SK-N-SH (cell line): ENCODE results near the gene SST. TPM values are rescaled to one million over a fixed set of nuclear protein-coding genes. Genes with fewer than 3 reads are reported as not detected.

Source experiments
- CTCF ChIA-PET: fragments of 300-600, 350-600 bp; formaldehyde crosslinking; extraction: SDS; loops from one replicate; lab custom pipeline; 2021; lab: Yijun Ruan, JAX
- POLR2A ChIA-PET: fragments of 350-600 bp; sonication (Branson Sonifier 250); formaldehyde crosslinking; extraction: SDS; loops from one replicate; lab custom pipeline; 2020; ENCODE audit warnings: antibody characterized with exemption, inconsistent platforms; lab: Yijun Ruan, JAX
- DNase-seq: peaks from one replicate; pipeline ENCODE4 v3.0.0; 2012
- H2AFZ ChIP-seq: fragments of 200-600 bp; sonication (generic); 2 replicates; pipeline ENCODE4 v1.8.1; 2016; ENCODE audit warnings: antibody characterized with exemption, mild to moderate bottlenecking, low read depth
- H3F3A ChIP-seq: fragments of 200-600 bp; sonication (generic); replicated peaks from 2 replicates; pipeline ENCODE3; 2016; ENCODE audit warnings: antibody characterized with exemption, mild to moderate bottlenecking; ENCODE audit not compliant: insufficient read depth
- H3K27ac ChIP-seq, 2 experiments: fragments of 200-500 bp in 1 of 2; fragments of 200-600 bp in 1 of 2; sonication (Bioruptor generic) in 1 of 2; sonication (generic), shearing (Covaris generic) in 1 of 2; 2 replicates each; pipeline versions ENCODE4 v1.5.1 to v1.6.1; 2014 to 2016; ENCODE audit warnings: low read depth in 2 of 2, inconsistent platforms in 1 of 2, low read length in 1 of 2, mild to moderate bottlenecking in 1 of 2, mixed read lengths in 1 of 2
- H3K27me3 ChIP-seq: fragments of 200-600 bp; sonication (generic), shearing (Covaris generic); 2 replicates; pipeline ENCODE4 v1.6.1; 2016; ENCODE audit warnings: mixed run types; ENCODE audit not compliant: insufficient read depth
- H3K36me3 ChIP-seq, 2 experiments: fragments of 200-500 bp in 1 of 2; fragments of 200-600 bp in 1 of 2; sonication (Bioruptor generic) in 1 of 2; sonication (generic) in 1 of 2; replicated peaks in 1 of 2; 2 replicates each; pipeline versions ENCODE3 to v1.5.1; 2014 to 2016; ENCODE audit warnings: low read length in 1 of 2, mild to moderate bottlenecking in 1 of 2; ENCODE audit not compliant: insufficient read depth in 2 of 2, control insufficient read depth in 1 of 2
- H3K4me1 ChIP-seq, 2 experiments: fragments of 200-500 bp in 1 of 2; fragments of 200-600 bp in 1 of 2; sonication (Bioruptor generic) in 1 of 2; sonication (generic), shearing (Covaris generic) in 1 of 2; 2 replicates each; pipeline versions ENCODE4 v1.5.1 to v1.6.1; 2014 to 2016; ENCODE audit warnings: low read depth in 1 of 2, low read length in 1 of 2, mixed run types in 1 of 2; ENCODE audit not compliant: insufficient read depth in 2 of 2, control insufficient read depth in 1 of 2
- H3K4me2 ChIP-seq: fragments of 200-600 bp; sonication (generic), shearing (Covaris generic); 2 replicates; pipeline ENCODE4 v1.6.1; 2017; ENCODE audit warnings: mixed run types
- H3K4me3 ChIP-seq, 2 experiments: fragments of 200-500 bp in 1 of 2; fragments of 200-600 bp in 1 of 2; sonication (Bioruptor generic) in 1 of 2; sonication (generic), shearing (Covaris generic) in 1 of 2; 2 replicates each; pipeline versions ENCODE4 v1.5.1 to v1.8.1; 2014 to 2016; ENCODE audit warnings: low read depth in 2 of 2, inconsistent platforms in 1 of 2, low read length in 1 of 2, mild to moderate bottlenecking in 1 of 2, mixed read lengths in 1 of 2, moderate library complexity in 1 of 2
- H3K79me2 ChIP-seq: fragments of 200-600 bp; sonication (generic); 2 replicates; pipeline ENCODE4 v1.8.1; 2017; ENCODE audit warnings: mild to moderate bottlenecking; ENCODE audit not compliant: insufficient read depth
- H3K9ac ChIP-seq: fragments of 200-600 bp; sonication (generic); 2 replicates; pipeline ENCODE4 v1.6.1; 2017; ENCODE audit warnings: mixed run types
- H3K9me2 ChIP-seq: fragments of 200-600 bp; sonication (generic); 2 replicates; pipeline ENCODE4 v1.6.1; 2017; ENCODE audit warnings: mixed run types
- H3K9me3 ChIP-seq: fragments of 200-600 bp; sonication (generic); 2 replicates; pipeline ENCODE4 v1.6.1; 2017; ENCODE audit warnings: mixed run types, mild to moderate bottlenecking, moderate library complexity
- H4K20me1 ChIP-seq: fragments of 200-600 bp; sonication (generic); 2 replicates; pipeline ENCODE4 v1.6.1; 2017; ENCODE audit warnings: mild to moderate bottlenecking, mixed run types; ENCODE audit not compliant: insufficient read depth
- CTCF ChIP-seq: fragments of 200-600 bp; sonication (generic); IDR thresholded peaks from 2 replicates; pipeline ENCODE4 v1.6.1; 2017; ENCODE audit warnings: antibody characterized with exemption, mild to moderate bottlenecking, moderate library complexity
- ELF1 ChIP-seq: IDR thresholded peaks from 2 replicates; pipeline ENCODE4 v1.4.0; 2012
- EP300 ChIP-seq, 2 experiments: IDR thresholded peaks; 2 replicates each; pipeline versions ENCODE4 v1.4.0 to v1.6.1; 2012; ENCODE audit warnings: borderline replicate concordance in 1 of 2, low read depth in 1 of 2, low read length in 1 of 2
- EZH2phosphoT487 ChIP-seq: fragments of 200-600 bp; sonication (generic); IDR thresholded peaks from 2 replicates; pipeline ENCODE4 v1.6.1; 2017; ENCODE audit warnings: low read depth, mixed run types, mild to moderate bottlenecking, antibody characterized with exemption, moderate library complexity, borderline replicate concordance
- FOXJ3 ChIP-seq: sonication (generic); formaldehyde crosslinking; IDR thresholded peaks from 2 replicates; pipeline ENCODE4 v1.5.1; 2020; ENCODE audit warnings: mild to moderate bottlenecking, missing genetic modification reagents
- FOXM1 ChIP-seq: IDR thresholded peaks from 2 replicates; pipeline ENCODE4 v1.4.0; 2012; ENCODE audit warnings: low read depth, mild to moderate bottlenecking
- MEF2A ChIP-seq: IDR thresholded peaks from 2 replicates; pipeline ENCODE4 v1.4.0; 2012; ENCODE audit warnings: low read depth, borderline replicate concordance
- MXI1 ChIP-seq: IDR thresholded peaks from 2 replicates; pipeline ENCODE4 v1.6.1; 2012; ENCODE audit warnings: mild to moderate bottlenecking, low read depth, low read length, improper control_type of control experiment
- NFIC ChIP-seq: IDR thresholded peaks from 2 replicates; pipeline ENCODE4 v1.4.0; 2012; ENCODE audit warnings: borderline replicate concordance
- NRF1 ChIP-seq: IDR thresholded peaks from 2 replicates; pipeline ENCODE4 v1.6.1; 2012; ENCODE audit warnings: low read depth, mild to moderate bottlenecking, low read length
- PBX3 ChIP-seq: IDR thresholded peaks from 2 replicates; pipeline ENCODE4; 2012
- RAD21 ChIP-seq: IDR thresholded peaks from 2 replicates; pipeline ENCODE4 v1.6.1; 2012; ENCODE audit warnings: mild to moderate bottlenecking, low read length
- RCOR1 ChIP-seq: fragments of 150-350 bp; IDR thresholded peaks from 2 replicates; pipeline ENCODE4 v1.6.1; 2017; ENCODE audit warnings: antibody characterized with exemption, low read length
- RFX5 ChIP-seq: IDR thresholded peaks from 2 replicates; pipeline ENCODE4 v1.6.1; 2012; ENCODE audit warnings: mild to moderate bottlenecking, improper control_type of control experiment, low read length
- RXRA ChIP-seq: IDR thresholded peaks from 2 replicates; pipeline ENCODE4 v1.4.0; 2012; ENCODE audit warnings: low read depth, mild to moderate bottlenecking, borderline replicate concordance
- SIN3A ChIP-seq: IDR thresholded peaks from 2 replicates; pipeline ENCODE4 v1.6.1; 2012; ENCODE audit warnings: low read depth, mild to moderate bottlenecking, low read length, moderate library complexity, borderline replicate concordance
- TAF1 ChIP-seq: IDR thresholded peaks from 2 replicates; pipeline ENCODE4 v1.6.1; 2012; ENCODE audit warnings: low read depth, mild to moderate bottlenecking, low read length, moderate library complexity, borderline replicate concordance
- TEAD4 ChIP-seq: IDR thresholded peaks from 2 replicates; pipeline ENCODE4 v1.4.0; 2012; ENCODE audit warnings: mild to moderate bottlenecking, borderline replicate concordance; ENCODE audit not compliant: insufficient read depth
- USF1 ChIP-seq: IDR thresholded peaks from 2 replicates; pipeline ENCODE4 v1.4.0; 2012; ENCODE audit warnings: low read depth, borderline replicate concordance
- YY1 ChIP-seq: IDR thresholded peaks from 2 replicates; pipeline ENCODE4 v1.4.0; 2012; ENCODE audit warnings: low read depth, mild to moderate bottlenecking
- WGBS: methylation state at CpG from one replicate; pipeline ENCODE4 v1.1.6; 2017; ENCODE audit warnings: low lambda C conversion rate; 5-methylcytosine and 5-hydroxymethylcytosine counted together
- polyA plus RNA-seq, 3 experiments: library from polyadenylated mRNA; depleted of rRNA; stranded (reverse); fragments of >200 nt; gene quantifications; 2 replicates each; pipeline ENCODE4 v1.2.3, GENCODE V29; 2012

Gene SST
- polyA plus RNA-seq, 1 of the 3 experiments (the other 2 are of a cell fraction), result not detected

- H3K79me2 ChIP-seq, result no peaks in the 10 kb centered on the region
- no peak overlapping the region for H3K4me3 ChIP-seq
- H3K4me2 ChIP-seq, result no peak overlapping the region
- H3K4me1 ChIP-seq, result no peaks in the 10 kb centered on the region
- H3K9me3 ChIP-seq, result no peaks in the 10 kb centered on the region
- POLR2A ChIA-PET, result no interaction called here
- no peaks in the 10 kb centered on the region for H3K9me2 ChIP-seq
- H4K20me1 ChIP-seq, result no peaks in the 10 kb centered on the region
- no peak overlapping the region for H2AFZ ChIP-seq
- WGBS, result 8% methylated on average over 3 of the region's 3 CpGs
- H3K9ac ChIP-seq, result no peak overlapping the region
- TF ChIP-seq NFIC (no peak), TEAD4 (no peak), FOXJ3 (CRISPR knock-in tag) (no peak), USF1 (no peak), RXRA (no peak)
- H3K27me3 ChIP-seq, result no peaks in the 10 kb centered on the region
- no peak overlapping the region for H3K27ac ChIP-seq
- no peaks in the 10 kb centered on the region for H3K36me3 ChIP-seq
- H3F3A ChIP-seq, result no peaks in the 10 kb centered on the region
- DNase-seq, result no peak
- CTCF ChIA-PET, result no interaction called here
Observed at GRCh38 chr3:187628169-187628568, 42.0 kb downstream of the SST start.

DNA sequence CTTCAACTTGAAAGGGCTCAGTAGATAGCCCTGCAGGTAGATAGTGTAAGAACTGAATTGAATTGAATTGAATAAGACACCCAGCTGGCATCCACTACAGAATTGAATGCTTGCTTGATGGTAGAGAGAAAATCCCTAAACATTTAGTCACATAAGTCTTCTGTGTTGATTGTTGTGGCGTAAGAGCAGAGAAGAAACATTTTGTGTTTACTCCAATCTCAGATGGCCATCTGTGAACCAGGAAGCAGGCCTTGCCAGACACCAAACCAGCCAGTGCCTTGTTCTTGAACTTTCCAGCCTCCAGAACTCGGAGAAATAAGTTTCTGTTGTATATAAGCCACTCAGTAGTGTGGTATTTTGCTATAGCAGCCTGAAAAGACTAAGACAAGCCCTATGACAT is 43.6 kb downstream of the SST start:
- H3K4me1 ChIP-seq, result no peaks in the 10 kb centered on the region
- no peaks in the 10 kb centered on the region for H3K79me2 ChIP-seq
- H3K9ac ChIP-seq, result no peak overlapping the region
- TF ChIP-seq TAF1, result no peak
- TF ChIP-seq MEF2A, result no peak
- TF ChIP-seq NFIC, result no peak
- no peak for TF ChIP-seq ELF1
- TF ChIP-seq FOXM1, result no peak
- no peak for TF ChIP-seq PBX3
- TF ChIP-seq NRF1, result no peak
- TF ChIP-seq RAD21, result no peak
- TF ChIP-seq RFX5, result no peak
- TF ChIP-seq TEAD4, result no peak
- no peak for TF ChIP-seq MXI1
- TF ChIP-seq EP300 (IDR thresholded peaks at IDR 0.05; ENCODE audit: borderline replicate concordance in 1 of 2, low read depth in 1 of 2, low read length in 1 of 2), result no peak
- no peak for TF ChIP-seq RXRA
- TF ChIP-seq FOXJ3 (CRISPR knock-in tag), result no peak
- TF ChIP-seq CTCF, result no peak
- TF ChIP-seq RCOR1, result no peak
- TF ChIP-seq EZH2phosphoT487, result no peak
- TF ChIP-seq SIN3A, result no peak
- no peak for TF ChIP-seq YY1
- no peaks in the 10 kb centered on the region for H4K20me1 ChIP-seq
- no peak overlapping the region for H3K4me3 ChIP-seq
- no peak overlapping the region for H3K4me2 ChIP-seq
- no peak overlapping the region for H2AFZ ChIP-seq
- no peaks in the 10 kb centered on the region for H3K9me3 ChIP-seq
- no peaks in the 10 kb centered on the region for H3K36me3 ChIP-seq
- POLR2A ChIA-PET, result no interaction called here
- DNase-seq, result no peak
- peaks cover under 1% of the 10 kb centered on the region; the same call in 1 of the 2 replicates for H3K27me3 ChIP-seq
- no peaks in the 10 kb centered on the region for H3K9me2 ChIP-seq
- CTCF ChIA-PET, result interaction anchor here (1.1 kb wide), 1 partner anchor 10 kb away, joined by 3 read pairs; no protein-coding TSS in a partner anchor
- H3F3A ChIP-seq, result no peaks in the 10 kb centered on the region
- no peak overlapping the region for H3K27ac ChIP-seq
- 7% methylated on average over 2 of the region's 2 CpGs for WGBS
